ENCODE results near the gene COX7A1. TPM values are rescaled to one million over a fixed set of nuclear protein-coding genes. Genes with fewer than 3 reads are reported as not detected.

Gene COX7A1
- total RNA-seq, 1 experiment from 2014 or later, result not detected

DNA sequence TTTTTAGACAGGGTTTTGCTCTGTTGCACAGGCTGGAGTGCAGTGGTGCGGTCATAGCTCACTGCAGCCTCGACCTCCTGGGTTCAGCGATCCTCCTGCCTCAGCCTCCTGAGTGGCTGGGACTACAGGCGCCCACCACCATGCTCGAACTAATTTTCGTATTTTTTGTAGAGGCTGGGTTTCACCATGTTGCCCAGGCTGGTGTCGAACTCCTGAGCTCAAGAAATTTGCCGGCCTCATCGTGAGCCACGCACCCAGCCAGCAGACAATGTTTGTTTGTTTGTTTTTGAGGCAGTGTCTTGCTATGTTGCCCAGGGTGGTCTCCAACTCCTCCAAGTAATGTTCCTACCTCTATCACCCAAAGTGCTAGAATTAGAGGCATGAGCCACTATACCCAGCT lies 879 bp upstream of the COX7A1 start:
- peaks cover 3% of the 10 kb centered on the region for H3K36me3 ChIP-seq (ENCODE audit: control insufficient read depth, insufficient read depth, low read length)
- no TSS peak for BruUV-seq (replicated peaks)
- Mint-ChIP-seq H3K27ac (ENCODE audit: unreplicated experiment) (no peak overlapping the region), H3K36me3 (ENCODE audit: insufficient read depth, unreplicated experiment) (peaks cover 60% of the 10 kb centered on the region), H3K4me1 (ENCODE audit: low read depth, unreplicated experiment) (peaks cover 10% of the 10 kb centered on the region), H3K9me3 (ENCODE audit: unreplicated experiment) (no peaks in the 10 kb centered on the region), H3K4me3 (ENCODE audit: unreplicated experiment) (no peak overlapping the region), H3K27me3 (ENCODE audit: insufficient read depth, unreplicated experiment) (no peaks in the 10 kb centered on the region)
- no peak for DNase-seq
- intact Hi-C loops (cut with micrococcal nuclease; ENCODE audit: unreplicated experiment), result no loop called here
- no peaks in the 10 kb centered on the region for H3K27me3 ChIP-seq (replicated peaks; ENCODE audit: control insufficient read depth, insufficient read depth, low read length)
- TF ChIP-seq, protein P1, sequence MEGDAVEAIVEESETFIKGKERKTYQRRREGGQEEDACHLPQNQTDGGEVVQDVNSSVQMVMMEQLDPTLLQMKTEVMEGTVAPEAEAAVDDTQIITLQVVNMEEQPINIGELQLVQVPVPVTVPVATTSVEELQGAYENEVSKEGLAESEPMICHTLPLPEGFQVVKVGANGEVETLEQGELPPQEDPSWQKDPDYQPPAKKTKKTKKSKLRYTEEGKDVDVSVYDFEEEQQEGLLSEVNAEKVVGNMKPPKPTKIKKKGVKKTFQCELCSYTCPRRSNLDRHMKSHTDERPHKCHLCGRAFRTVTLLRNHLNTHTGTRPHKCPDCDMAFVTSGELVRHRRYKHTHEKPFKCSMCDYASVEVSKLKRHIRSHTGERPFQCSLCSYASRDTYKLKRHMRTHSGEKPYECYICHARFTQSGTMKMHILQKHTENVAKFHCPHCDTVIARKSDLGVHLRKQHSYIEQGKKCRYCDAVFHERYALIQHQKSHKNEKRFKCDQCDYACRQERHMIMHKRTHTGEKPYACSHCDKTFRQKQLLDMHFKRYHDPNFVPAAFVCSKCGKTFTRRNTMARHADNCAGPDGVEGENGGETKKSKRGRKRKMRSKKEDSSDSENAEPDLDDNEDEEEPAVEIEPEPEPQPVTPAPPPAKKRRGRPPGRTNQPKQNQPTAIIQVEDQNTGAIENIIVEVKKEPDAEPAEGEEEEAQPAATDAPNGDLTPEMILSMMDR (IDR thresholded peaks at IDR 0.05; ENCODE audit: insufficient read depth in 1 of 2, low read depth in 1 of 2, low read length in 1 of 2, severe bottlenecking in 1 of 2, unreplicated experiment in 1 of 2), result no peak
- ChIA-PET CTCF (no interaction called here), POLR2A (no interaction called here)
- H3K9me3 ChIP-seq, result no peaks in the 10 kb centered on the region
- H3K4me1 ChIP-seq, result no peaks in the 10 kb centered on the region
- no peak overlapping the region for H3K4me3 ChIP-seq (ENCODE audit: low read depth, low read length)

DNA sequence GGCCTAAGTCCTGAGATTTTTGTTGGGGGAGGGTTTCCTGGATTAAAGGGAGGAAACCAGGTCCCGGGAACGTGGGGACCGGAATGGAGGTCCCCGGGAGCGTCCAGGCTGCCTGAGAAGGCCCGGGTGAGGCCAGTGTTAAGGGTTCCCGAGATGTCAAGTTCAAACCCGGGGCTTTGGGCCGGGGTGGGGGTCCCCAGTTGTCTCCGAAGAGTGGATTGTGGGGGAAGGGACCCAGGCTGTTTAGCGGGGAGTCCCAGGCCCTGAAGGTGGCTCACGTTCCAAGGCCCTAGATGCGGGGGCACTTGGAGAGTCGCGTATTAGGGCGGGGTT lies 262 bp downstream of the COX7A1 start:
- H3K36me3 Mint-ChIP-seq (ENCODE audit: insufficient read depth, unreplicated experiment), result peaks cover 64% of the 10 kb centered on the region
- TF ChIP-seq, protein P1 (IDR thresholded peaks at IDR 0.05; ENCODE audit: insufficient read depth in 1 of 2, low read depth in 1 of 2, low read length in 1 of 2, severe bottlenecking in 1 of 2, unreplicated experiment in 1 of 2), result no peak

DNA sequence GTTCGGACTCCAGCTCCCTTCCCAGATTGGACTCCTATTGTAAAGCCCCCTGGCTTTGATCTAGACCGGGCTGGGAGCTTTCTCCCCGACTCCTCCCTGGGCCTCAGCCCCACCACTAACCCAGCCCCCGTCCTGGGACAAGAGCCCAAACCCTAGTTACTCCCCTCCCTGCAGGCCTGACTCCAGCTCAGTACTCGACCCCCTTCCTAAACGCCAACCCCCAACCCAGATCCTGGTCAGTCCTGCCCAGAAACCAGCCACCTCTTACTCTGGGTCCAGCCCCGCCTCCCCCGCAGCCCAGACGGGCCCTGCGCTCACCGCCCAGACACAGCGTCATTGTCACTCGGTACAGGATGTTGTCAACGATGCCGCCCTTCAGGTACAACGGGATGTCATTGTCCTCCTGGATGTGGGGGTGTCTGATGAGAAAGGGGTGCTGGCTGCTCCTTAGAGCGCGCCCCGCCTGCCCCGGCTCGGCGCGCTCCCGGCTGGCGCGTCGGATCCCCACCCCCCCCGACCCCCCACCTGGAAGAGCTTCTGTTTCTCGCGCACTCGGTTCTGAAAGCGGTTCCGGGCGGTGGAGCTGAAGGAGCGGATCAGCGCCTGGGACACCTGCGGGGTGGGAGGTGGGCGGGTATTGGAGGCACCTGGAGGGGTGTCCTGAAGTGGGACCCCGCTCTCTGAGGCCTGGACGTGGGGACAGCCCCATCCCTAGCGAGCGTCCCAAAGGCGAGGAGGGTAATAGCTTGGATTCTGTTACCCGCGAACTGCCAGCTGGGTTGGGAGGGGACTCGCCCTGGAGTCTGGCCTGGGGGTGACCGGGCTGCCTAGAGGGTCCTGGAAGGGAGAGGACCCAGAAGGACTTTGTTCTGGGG lies 866 bp downstream of the COX7A1 start:
- peaks cover 70% of the 10 kb centered on the region for H3K36me3 Mint-ChIP-seq (ENCODE audit: insufficient read depth, unreplicated experiment)
- H3K27me3 Mint-ChIP-seq (ENCODE audit: insufficient read depth, unreplicated experiment), result no peaks in the 10 kb centered on the region
- no TSS peak for BruUV-seq (replicated peaks)
- H3K4me1 Mint-ChIP-seq (ENCODE audit: low read depth, unreplicated experiment), result peaks cover 10% of the 10 kb centered on the region
- H3K4me1 ChIP-seq, result no peaks in the 10 kb centered on the region
- no peaks in the 10 kb centered on the region for H3K9me3 Mint-ChIP-seq (ENCODE audit: unreplicated experiment)
- no peak overlapping the region for H3K27ac Mint-ChIP-seq (ENCODE audit: unreplicated experiment)
- intact Hi-C loops (cut with micrococcal nuclease; ENCODE audit: unreplicated experiment), result no loop called here
- POLR2A ChIA-PET, result no interaction called here
- no peak for DNase-seq
- no peak overlapping the region for H3K4me3 ChIP-seq (ENCODE audit: low read depth, low read length)
- H3K36me3 ChIP-seq (ENCODE audit: control insufficient read depth, insufficient read depth, low read length), result peaks cover 3% of the 10 kb centered on the region
- TF ChIP-seq, protein P1 (IDR thresholded peaks at IDR 0.05; ENCODE audit: insufficient read depth in 1 of 2, low read depth in 1 of 2, low read length in 1 of 2, severe bottlenecking in 1 of 2, unreplicated experiment in 1 of 2), result no peak
- no peak overlapping the region for H3K4me3 Mint-ChIP-seq (ENCODE audit: unreplicated experiment)
- CTCF ChIA-PET, result interaction anchor here (0.6 to 1.3 kb wide), 3 partner anchors 18 to 331 kb away, joined by 3 to 4 read pairs (median 3); no protein-coding TSS in a partner anchor
- no peaks in the 10 kb centered on the region for H3K9me3 ChIP-seq
- no peaks in the 10 kb centered on the region for H3K27me3 ChIP-seq (replicated peaks; ENCODE audit: control insufficient read depth, insufficient read depth, low read length)

More for the DNA sequence above, 262 bp downstream of the COX7A1 start:
- peaks cover 10% of the 10 kb centered on the region for H3K4me1 Mint-ChIP-seq (ENCODE audit: low read depth, unreplicated experiment)
- no peaks in the 10 kb centered on the region for H3K9me3 Mint-ChIP-seq (ENCODE audit: unreplicated experiment)
- no peak overlapping the region for H3K27ac Mint-ChIP-seq (ENCODE audit: unreplicated experiment)
- DNase-seq, result no peak
- intact Hi-C loops (cut with micrococcal nuclease; ENCODE audit: unreplicated experiment), result no loop called here
- peaks cover 3% of the 10 kb centered on the region for H3K36me3 ChIP-seq (ENCODE audit: control insufficient read depth, insufficient read depth, low read length)
- CTCF ChIA-PET, result interaction anchor here (0.6 to 1.3 kb wide), 2 partner anchors 17 to 97 kb away, joined by 3 read pairs; no protein-coding TSS in a partner anchor
- no peak overlapping the region for H3K4me3 Mint-ChIP-seq (ENCODE audit: unreplicated experiment)
- H3K4me3 ChIP-seq (ENCODE audit: low read depth, low read length), result no peak overlapping the region
- H3K27me3 ChIP-seq (replicated peaks; ENCODE audit: control insufficient read depth, insufficient read depth, low read length), result no peaks in the 10 kb centered on the region
- BruUV-seq (replicated peaks), result no TSS peak
- H3K4me1 ChIP-seq, result no peaks in the 10 kb centered on the region
- no peaks in the 10 kb centered on the region for H3K9me3 ChIP-seq
- no peaks in the 10 kb centered on the region for H3K27me3 Mint-ChIP-seq (ENCODE audit: insufficient read depth, unreplicated experiment)
- POLR2A ChIA-PET, result no interaction called here

Data from Caco-2 (cell line).